ENCODE measurements around the gene FXYD6.

The FXYD6 gene

DNA sequence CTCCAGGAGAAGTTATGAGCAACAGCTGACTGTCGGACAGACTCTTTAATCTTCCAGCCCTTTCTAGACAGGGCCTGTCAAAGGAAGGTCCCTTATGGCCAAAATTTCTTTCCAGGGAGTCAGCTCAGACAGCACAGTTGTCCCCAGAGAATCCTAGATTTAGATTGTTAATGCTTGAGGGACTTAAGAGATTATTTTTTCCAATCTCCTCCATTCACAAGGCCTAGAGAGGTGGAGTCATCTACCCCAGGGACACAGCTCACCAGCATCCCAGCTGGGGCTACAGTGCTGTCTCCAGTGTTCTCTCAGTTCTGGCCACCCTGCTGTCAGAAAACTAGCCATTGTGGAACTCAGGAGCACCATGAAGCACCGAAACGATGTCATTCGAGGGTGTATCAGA is 87.2 kb downstream of the FXYD6 start:
- H4K20me1 ChIP-seq (ENCODE audit: insufficient read depth, low read length), result no peaks in the 10 kb centered on the region
- peaks cover 56% of the 10 kb centered on the region for H3K27me3 ChIP-seq (ENCODE audit: low read depth, low read length)
- H3K9me3 ChIP-seq (ENCODE audit: insufficient read depth, low read length), result no peaks in the 10 kb centered on the region
- no peaks in the 10 kb centered on the region for H3K36me3 ChIP-seq (replicated peaks; ENCODE audit: low read depth, low read length)
- no peak overlapping the region for H3K4me2 ChIP-seq (ENCODE audit: low read length)
- no peak overlapping the region for H3K27ac ChIP-seq (ENCODE audit: low read length)
- H3K4me1 ChIP-seq (ENCODE audit: low read length), result no peaks in the 10 kb centered on the region
- no peaks in the 10 kb centered on the region for H3K79me2 ChIP-seq (ENCODE audit: low read length)
- TF ChIP-seq EZH2phosphoT487 (IDR thresholded peaks at IDR 0.05; ENCODE audit: low read depth), result no peak
- TF ChIP-seq, protein P1, sequence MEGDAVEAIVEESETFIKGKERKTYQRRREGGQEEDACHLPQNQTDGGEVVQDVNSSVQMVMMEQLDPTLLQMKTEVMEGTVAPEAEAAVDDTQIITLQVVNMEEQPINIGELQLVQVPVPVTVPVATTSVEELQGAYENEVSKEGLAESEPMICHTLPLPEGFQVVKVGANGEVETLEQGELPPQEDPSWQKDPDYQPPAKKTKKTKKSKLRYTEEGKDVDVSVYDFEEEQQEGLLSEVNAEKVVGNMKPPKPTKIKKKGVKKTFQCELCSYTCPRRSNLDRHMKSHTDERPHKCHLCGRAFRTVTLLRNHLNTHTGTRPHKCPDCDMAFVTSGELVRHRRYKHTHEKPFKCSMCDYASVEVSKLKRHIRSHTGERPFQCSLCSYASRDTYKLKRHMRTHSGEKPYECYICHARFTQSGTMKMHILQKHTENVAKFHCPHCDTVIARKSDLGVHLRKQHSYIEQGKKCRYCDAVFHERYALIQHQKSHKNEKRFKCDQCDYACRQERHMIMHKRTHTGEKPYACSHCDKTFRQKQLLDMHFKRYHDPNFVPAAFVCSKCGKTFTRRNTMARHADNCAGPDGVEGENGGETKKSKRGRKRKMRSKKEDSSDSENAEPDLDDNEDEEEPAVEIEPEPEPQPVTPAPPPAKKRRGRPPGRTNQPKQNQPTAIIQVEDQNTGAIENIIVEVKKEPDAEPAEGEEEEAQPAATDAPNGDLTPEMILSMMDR (IDR thresholded peaks at IDR 0.05; ENCODE audit: low read depth, low read length), result no peak
- H3K9ac ChIP-seq (ENCODE audit: low read length), result no peak overlapping the region
- no peak overlapping the region for H2AFZ ChIP-seq (ENCODE audit: low read depth, low read length)
- H3K4me3 ChIP-seq (ENCODE audit: low read length), result no peak overlapping the region

Measured in OCI-LY3 (cell line).